Keratinocyte (primary cell): Measurements from ENCODE around the gene NDEL1. TPM values are rescaled to one million over a fixed set of nuclear protein-coding genes. Genes with fewer than 3 reads are reported as not detected.

Source experiments
- DNase-seq: peaks from one replicate; pipeline ENCODE4 v3.0.0-alpha.2; 2011; ENCODE audit warnings: low read depth, missing footprints, low spot score
- FAIRE-seq: peaks from 2 replicates; lab custom pipeline; 2011; peaks lifted over from hg19 to GRCh38; lab: Jason Lieb, UNC
- H2AFZ ChIP-seq: 2 replicates; pipeline ENCODE4 v1.6.0; 2012; ENCODE audit warnings: low read length, control low read depth, inconsistent platforms; ENCODE audit not compliant: control insufficient read depth
- H3K27ac ChIP-seq: 2 replicates; pipeline ENCODE4 v1.5.1; 2011; ENCODE audit warnings: low read length; ENCODE audit not compliant: control insufficient read depth, insufficient read depth
- H3K27me3 ChIP-seq: 3 replicates; pipeline ENCODE4 v1.6.0; 2011; ENCODE audit warnings: low read length; ENCODE audit not compliant: control insufficient read depth, insufficient read depth; ENCODE audit errors: extremely low read depth
- H3K36me3 ChIP-seq, 2 experiments: 2 replicates in 1 of 2; 3 replicates in 1 of 2; pipeline ENCODE4 v1.5.1; 2011; ENCODE audit warnings: low read length in 2 of 2, mild to moderate bottlenecking in 1 of 2; ENCODE audit not compliant: control insufficient read depth in 2 of 2, insufficient read depth in 2 of 2; ENCODE audit errors: extremely low read depth in 1 of 2
- H3K4me1 ChIP-seq: 3 replicates; pipeline ENCODE4 v1.5.1; 2011; ENCODE audit warnings: low read length; ENCODE audit not compliant: control insufficient read depth, insufficient read depth; ENCODE audit errors: extremely low read depth
- H3K4me2 ChIP-seq: 3 replicates; pipeline ENCODE4 v1.6.0; 2011; ENCODE audit warnings: low read depth, low read length; ENCODE audit not compliant: control insufficient read depth, insufficient read depth; ENCODE audit errors: extremely low read depth
- H3K4me3 ChIP-seq, 3 experiments: fragments of 200-600 bp in 1 of 3; sonication (generic) in 1 of 3; 2 replicates in 2 of 3; 3 replicates in 1 of 3; pipeline ENCODE4 v1.5.1; 2011 to 2016; ENCODE audit warnings: low read length in 3 of 3, mild to moderate bottlenecking in 3 of 3, control low read depth in 2 of 3, inconsistent platforms in 1 of 3, low read depth in 1 of 3, mixed read lengths in 1 of 3, mixed run types in 1 of 3, moderate library complexity in 1 of 3; ENCODE audit not compliant: control insufficient read depth in 2 of 3, insufficient read depth in 2 of 3; ENCODE audit errors: extremely low read depth in 1 of 3
- H3K79me2 ChIP-seq: 2 replicates; pipeline ENCODE4 v1.6.0; 2012; ENCODE audit warnings: low read length; ENCODE audit not compliant: control insufficient read depth, insufficient read depth
- H3K9ac ChIP-seq: 3 replicates; pipeline ENCODE4 v1.6.0; 2011; ENCODE audit warnings: low read length; ENCODE audit not compliant: control insufficient read depth, insufficient read depth; ENCODE audit errors: extremely low read depth
- H3K9me1 ChIP-seq: 3 replicates; pipeline ENCODE4 v1.6.0; 2011; ENCODE audit warnings: low read length; ENCODE audit not compliant: control insufficient read depth, insufficient read depth; ENCODE audit errors: extremely low read depth
- H3K9me3 ChIP-seq: 2 replicates; pipeline ENCODE4 v1.5.1; 2012; ENCODE audit warnings: low read depth, low read length; ENCODE audit not compliant: control insufficient read depth
- H4K20me1 ChIP-seq: 3 replicates; pipeline ENCODE4 v1.6.0; 2011; ENCODE audit warnings: low read length; ENCODE audit not compliant: control insufficient read depth, insufficient read depth; ENCODE audit errors: extremely low read depth
- EZH2 ChIP-seq: IDR thresholded peaks from one replicate; pipeline ENCODE4 v1.6.1; 2012; ENCODE audit warnings: inconsistent platforms, mild to moderate bottlenecking, low read length, moderate library complexity
- dilution Hi-C: fragments of 300-500 bp; cut with MboI; formaldehyde crosslinking; loops from one replicate; pipeline ENCODE4 v1.7.0; 2020; ENCODE audit warnings: low sequenced_read_pairs; ENCODE audit not compliant: extremely low pct_ligation_motif_present
- polyA plus RNA-seq, 5 experiments: library from polyadenylated mRNA; depleted of rRNA in 3 of 5; stranded (reverse) in 3 of 5; stranded (forward) in 1 of 5; unstranded in 1 of 5; fragments of >200 nt; gene quantifications; 1 replicate in 1 of 5; 2 replicates in 3 of 5; 3 replicates in 1 of 5; pipeline versions ENCODE4 v1.2.1 to v1.2.3, GENCODE V29; 2011 to 2012; ENCODE audit warnings: missing spikeins in 2 of 5, low read depth in 1 of 5, low replicate concordance in 1 of 5
- TF ChIP-seq, protein P1 (sequence below), 3 experiments: IDR thresholded peaks in 1 of 3; conservative IDR thresholded peaks in 1 of 3; optimal IDR thresholded peaks in 1 of 3; 2 replicates in 2 of 3; 3 replicates in 1 of 3; pipeline versions ENCODE3 to v1.5.1; 2011; ENCODE audit warnings: low read length in 3 of 3, mild to moderate bottlenecking in 3 of 3, moderate library complexity in 2 of 3, control low read depth in 1 of 3, inconsistent platforms in 1 of 3; ENCODE audit not compliant: insufficient read depth in 2 of 3; ENCODE audit errors: extremely low read depth in 1 of 3

The NDEL1 gene
- polyA plus RNA-seq, 1 donor (not counting 4 experiments of a cell fraction or from before 2014, with no cell fraction given): 76.8 TPM

DNA sequence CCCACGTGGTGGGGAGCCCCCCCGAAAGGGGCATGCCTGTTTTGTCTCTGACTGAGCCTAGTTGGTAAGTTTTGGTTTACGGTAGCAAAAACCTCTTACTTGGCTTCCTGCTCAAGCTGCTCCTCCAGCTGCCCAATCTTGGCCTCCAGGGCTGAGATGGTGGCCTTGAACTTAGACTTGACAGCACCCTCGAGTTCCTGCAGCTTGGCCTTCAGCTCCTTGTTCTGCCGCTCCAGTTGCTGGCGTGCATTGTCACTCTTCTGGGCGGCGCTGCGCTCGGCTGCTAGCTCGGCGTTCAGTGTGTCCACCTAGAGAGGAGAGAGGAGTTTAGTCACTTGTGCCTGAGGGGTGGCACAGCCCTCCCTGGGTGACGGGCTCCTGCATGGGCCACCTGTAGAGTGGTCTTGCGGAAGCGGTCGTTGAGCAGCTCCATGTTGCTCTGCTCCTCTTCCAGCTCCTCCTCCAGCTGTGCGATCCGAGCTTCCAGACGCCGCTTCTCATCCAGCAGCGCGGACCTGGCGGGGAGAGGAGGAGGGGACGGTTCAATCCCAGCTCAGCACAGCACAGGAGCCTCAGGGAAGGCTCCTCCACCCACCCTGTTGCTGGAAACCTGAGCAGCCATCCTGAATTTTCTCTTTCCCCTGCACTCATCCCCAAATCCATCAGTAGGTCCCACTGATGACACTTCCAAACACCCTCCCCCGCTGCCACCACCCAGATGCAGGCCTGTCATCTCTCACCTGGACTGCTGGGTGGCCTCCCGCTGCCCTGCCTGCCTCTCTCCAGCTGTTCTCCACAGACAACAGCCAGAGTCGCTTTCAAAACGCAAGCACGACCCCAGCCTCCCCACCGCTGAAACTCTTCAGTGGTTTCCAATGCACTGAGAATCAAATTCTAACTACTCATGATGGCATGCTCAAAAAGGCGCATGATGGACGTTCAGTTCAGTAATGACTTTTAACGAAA, 44.6 kb downstream of the NDEL1 start:
- dilution Hi-C loops: no loop called here
- peaks cover 48 to 53% of the 10 kb centered on the region in 2 experiments for H3K36me3 ChIP-seq
- H3K27ac ChIP-seq: no peak overlapping the region

DNA sequence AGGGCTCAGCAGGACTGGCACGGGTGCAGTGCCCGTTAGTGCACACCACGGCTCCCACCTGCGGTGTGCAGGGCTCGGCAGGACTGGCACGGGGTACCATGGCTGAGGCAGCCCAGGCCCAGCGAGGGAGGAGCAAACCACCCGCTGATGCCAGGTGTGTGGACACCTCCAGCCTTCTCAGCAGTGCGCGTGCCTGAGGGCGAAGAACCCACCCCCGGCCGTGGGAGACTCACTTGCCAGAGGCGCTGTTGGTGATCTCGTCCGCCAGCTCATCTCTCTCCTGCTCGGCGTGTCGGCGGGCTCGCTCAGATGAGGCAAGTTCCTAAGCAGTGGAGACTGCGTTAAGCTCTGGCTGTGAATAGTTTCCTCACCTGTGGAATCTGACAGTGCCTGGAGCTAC, 45.4 kb downstream of the NDEL1 start:
- TF ChIP-seq, protein P1, sequence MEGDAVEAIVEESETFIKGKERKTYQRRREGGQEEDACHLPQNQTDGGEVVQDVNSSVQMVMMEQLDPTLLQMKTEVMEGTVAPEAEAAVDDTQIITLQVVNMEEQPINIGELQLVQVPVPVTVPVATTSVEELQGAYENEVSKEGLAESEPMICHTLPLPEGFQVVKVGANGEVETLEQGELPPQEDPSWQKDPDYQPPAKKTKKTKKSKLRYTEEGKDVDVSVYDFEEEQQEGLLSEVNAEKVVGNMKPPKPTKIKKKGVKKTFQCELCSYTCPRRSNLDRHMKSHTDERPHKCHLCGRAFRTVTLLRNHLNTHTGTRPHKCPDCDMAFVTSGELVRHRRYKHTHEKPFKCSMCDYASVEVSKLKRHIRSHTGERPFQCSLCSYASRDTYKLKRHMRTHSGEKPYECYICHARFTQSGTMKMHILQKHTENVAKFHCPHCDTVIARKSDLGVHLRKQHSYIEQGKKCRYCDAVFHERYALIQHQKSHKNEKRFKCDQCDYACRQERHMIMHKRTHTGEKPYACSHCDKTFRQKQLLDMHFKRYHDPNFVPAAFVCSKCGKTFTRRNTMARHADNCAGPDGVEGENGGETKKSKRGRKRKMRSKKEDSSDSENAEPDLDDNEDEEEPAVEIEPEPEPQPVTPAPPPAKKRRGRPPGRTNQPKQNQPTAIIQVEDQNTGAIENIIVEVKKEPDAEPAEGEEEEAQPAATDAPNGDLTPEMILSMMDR (optimal IDR thresholded peaks at IDR 0.05 in 1 of 3, IDR thresholded peaks at IDR 0.05 in 1 of 3, conservative IDR thresholded peaks at IDR 0.05 in 1 of 3; ENCODE audit: extremely low read depth in 1 of 3, insufficient read depth in 2 of 3, low read length in 3 of 3): no peak
- no peak for TF ChIP-seq EZH2
- no peaks in the 10 kb centered on the region for H3K4me1 ChIP-seq
- H3K79me2 ChIP-seq: no peaks in the 10 kb centered on the region
- FAIRE-seq (no peak), DNase-seq (no peak)
- H2AFZ ChIP-seq: no peak overlapping the region
- peaks cover 42 to 45% of the 10 kb centered on the region in 2 experiments for H3K36me3 ChIP-seq
- no peaks in the 10 kb centered on the region for H3K27me3 ChIP-seq
- no peak overlapping the region for H3K4me3 ChIP-seq
- dilution Hi-C loops: no loop called here
- H4K20me1 ChIP-seq: no peaks in the 10 kb centered on the region
- no peak overlapping the region for H3K9ac ChIP-seq
- H3K9me3 ChIP-seq: no peaks in the 10 kb centered on the region
- no peak overlapping the region for H3K27ac ChIP-seq
- H3K9me1 ChIP-seq: no peaks in the 10 kb centered on the region
- H3K4me2 ChIP-seq: no peak overlapping the region

More for the DNA sequence above, 44.6 kb downstream of the NDEL1 start:
- Histone ChIP-seq H3K9ac (no peak overlapping the region), H3K27me3 (no peaks in the 10 kb centered on the region), H3K79me2 (no peaks in the 10 kb centered on the region), H2AFZ (no peak overlapping the region), H3K4me1 (no peaks in the 10 kb centered on the region), H4K20me1 (no peaks in the 10 kb centered on the region), H3K9me1 (no peaks in the 10 kb centered on the region), H3K4me2 (no peak overlapping the region), H3K9me3 (no peaks in the 10 kb centered on the region), H3K4me3 (no peak overlapping the region)
- no peak for DNase-seq
- FAIRE-seq: no peak
- no peak for TF ChIP-seq EZH2
- TF ChIP-seq, protein P1 (optimal IDR thresholded peaks at IDR 0.05 in 1 of 3, IDR thresholded peaks at IDR 0.05 in 1 of 3, conservative IDR thresholded peaks at IDR 0.05 in 1 of 3; ENCODE audit: extremely low read depth in 1 of 3, insufficient read depth in 2 of 3, low read length in 3 of 3): no peak
